SK-N-SH treated with all-trans-retinoic acid at 6 μM for 48 hours (cell line): ENCODE results near the gene UNKL.

Experiments used
- ATAC-seq: fragments of 200-7000 bp; cut with Tn5 transposase; 3 replicates; pipeline ENCODE4 v1.9.1; 2020; ENCODE audit warnings: mild to moderate bottlenecking, moderate library complexity
- ARNTL ChIP-seq: fragments of 450-650 bp; formaldehyde crosslinking; IDR thresholded peaks from 2 replicates; pipeline ENCODE4 v1.5.0; 2020; ENCODE audit warnings: low read depth, mild to moderate bottlenecking, moderate library complexity, borderline replicate concordance
- BACH2 ChIP-seq: fragments of 250-450 bp; sonication (Bioruptor Pico); IDR thresholded peaks from 2 replicates; pipeline ENCODE4 v1.9.0; 2021; ENCODE audit warnings: mild to moderate bottlenecking, borderline replicate concordance
- CSDC2 ChIP-seq: fragments of 250-450 bp; sonication (Bioruptor Pico); IDR thresholded peaks from 2 replicates; pipeline ENCODE4 v1.5.0; 2020; ENCODE audit warnings: mild to moderate bottlenecking, moderate library complexity
- ESRRG ChIP-seq: fragments of 250-450 bp; sonication (Bioruptor Pico); IDR thresholded peaks from 2 replicates; pipeline ENCODE4 v1.6.1; 2021; ENCODE audit warnings: mild to moderate bottlenecking
- GLIS3 ChIP-seq: fragments of 250-450 bp; sonication (Bioruptor Pico); IDR thresholded peaks from 2 replicates; pipeline ENCODE4 v1.5.0; 2020; ENCODE audit warnings: mild to moderate bottlenecking, moderate library complexity
- ISL1 ChIP-seq: fragments of 250-450 bp; sonication (Bioruptor Pico); IDR thresholded peaks from 2 replicates; pipeline ENCODE4 v2.1.2; 2022; ENCODE audit warnings: mild to moderate bottlenecking, moderate library complexity
- OSR1 ChIP-seq: fragments of 250-450 bp; sonication (Bioruptor Pico); IDR thresholded peaks from 2 replicates; pipeline ENCODE4 v1.8.0; 2022; ENCODE audit warnings: moderate library complexity, mild to moderate bottlenecking, inconsistent platforms
- RARB ChIP-seq: fragments of 250-450 bp; sonication (Bioruptor Pico); IDR thresholded peaks from 2 replicates; pipeline ENCODE4 v1.8.0; 2021; ENCODE audit warnings: mild to moderate bottlenecking, moderate library complexity
- SNAI2 ChIP-seq: fragments of 250-450 bp; sonication (Bioruptor Pico); IDR thresholded peaks from 2 replicates; pipeline ENCODE4 v1.5.0; 2020; ENCODE audit warnings: mild to moderate bottlenecking, moderate library complexity
- TCF4 ChIP-seq: fragments of 250-450 bp; sonication (Bioruptor Pico); IDR thresholded peaks from 2 replicates; pipeline ENCODE4 v1.8.0; 2021; ENCODE audit warnings: mild to moderate bottlenecking, moderate library complexity, borderline replicate concordance
- TOX ChIP-seq: fragments of 250-450 bp; sonication (Bioruptor Pico); IDR thresholded peaks from 2 replicates; pipeline ENCODE4 v1.8.0; 2021; ENCODE audit warnings: mild to moderate bottlenecking, moderate library complexity, borderline replicate concordance
- ZC3H10 ChIP-seq: fragments of 250-450 bp; sonication (Bioruptor Pico); IDR thresholded peaks from 2 replicates; pipeline ENCODE4 v1.5.1; 2021; ENCODE audit warnings: mild to moderate bottlenecking, moderate library complexity
- ZFP3 ChIP-seq: fragments of 250-450 bp; sonication (Bioruptor Pico); IDR thresholded peaks from 2 replicates; pipeline ENCODE4 v1.5.0; 2020; ENCODE audit warnings: mild to moderate bottlenecking, moderate library complexity
- ZFP30 ChIP-seq: fragments of 450-650 bp; formaldehyde crosslinking; IDR thresholded peaks from 2 replicates; pipeline ENCODE4 v1.5.0; 2022; ENCODE audit warnings: mild to moderate bottlenecking, moderate library complexity
- ZNF565 ChIP-seq: fragments of 450-650 bp; formaldehyde crosslinking; conservative IDR thresholded peaks from 2 replicates; pipeline ENCODE4 v1.5.0; 2020; ENCODE audit warnings: low read depth, mild to moderate bottlenecking, moderate library complexity
- ZNF70 ChIP-seq: fragments of 450-650 bp; formaldehyde crosslinking; IDR thresholded peaks from 2 replicates; pipeline ENCODE4 v1.5.0; 2020; ENCODE audit warnings: mild to moderate bottlenecking, moderate library complexity
- ZNF8 ChIP-seq: fragments of 450-650 bp; formaldehyde crosslinking; IDR thresholded peaks from 2 replicates; pipeline ENCODE4 v1.5.0; 2020; ENCODE audit warnings: mild to moderate bottlenecking, moderate library complexity
- TF ChIP-seq, protein P1 (sequence below): fragments of 250-450 bp; sonication (Bioruptor Pico); IDR thresholded peaks from 2 replicates; pipeline ENCODE4 v1.5.1; 2021; ENCODE audit warnings: mild to moderate bottlenecking, moderate library complexity
- TF ChIP-seq, protein P2 (sequence below): fragments of 250-450 bp; sonication (Bioruptor Pico); IDR thresholded peaks from 2 replicates; pipeline ENCODE4 v1.5.1; 2020; ENCODE audit warnings: low read depth, mild to moderate bottlenecking, moderate library complexity
- TF ChIP-seq, protein P3 (sequence below): fragments of 250-450 bp; sonication (Bioruptor Pico); IDR thresholded peaks from 2 replicates; pipeline ENCODE4 v1.8.0; 2020; ENCODE audit warnings: mild to moderate bottlenecking, moderate library complexity, borderline replicate concordance
- TF ChIP-seq, protein P4 (sequence below): fragments of 250-450 bp; sonication (Bioruptor Pico); IDR thresholded peaks from 2 replicates; pipeline ENCODE4 v1.8.0; 2021; ENCODE audit warnings: low read depth, mild to moderate bottlenecking, moderate library complexity, borderline replicate concordance
- TF ChIP-seq, protein P5 (sequence below): fragments of 250-450 bp; sonication (Bioruptor Pico); IDR thresholded peaks from 2 replicates; pipeline ENCODE4 v1.5.0; 2020; ENCODE audit warnings: mild to moderate bottlenecking, moderate library complexity

Gene UNKL

DNA sequence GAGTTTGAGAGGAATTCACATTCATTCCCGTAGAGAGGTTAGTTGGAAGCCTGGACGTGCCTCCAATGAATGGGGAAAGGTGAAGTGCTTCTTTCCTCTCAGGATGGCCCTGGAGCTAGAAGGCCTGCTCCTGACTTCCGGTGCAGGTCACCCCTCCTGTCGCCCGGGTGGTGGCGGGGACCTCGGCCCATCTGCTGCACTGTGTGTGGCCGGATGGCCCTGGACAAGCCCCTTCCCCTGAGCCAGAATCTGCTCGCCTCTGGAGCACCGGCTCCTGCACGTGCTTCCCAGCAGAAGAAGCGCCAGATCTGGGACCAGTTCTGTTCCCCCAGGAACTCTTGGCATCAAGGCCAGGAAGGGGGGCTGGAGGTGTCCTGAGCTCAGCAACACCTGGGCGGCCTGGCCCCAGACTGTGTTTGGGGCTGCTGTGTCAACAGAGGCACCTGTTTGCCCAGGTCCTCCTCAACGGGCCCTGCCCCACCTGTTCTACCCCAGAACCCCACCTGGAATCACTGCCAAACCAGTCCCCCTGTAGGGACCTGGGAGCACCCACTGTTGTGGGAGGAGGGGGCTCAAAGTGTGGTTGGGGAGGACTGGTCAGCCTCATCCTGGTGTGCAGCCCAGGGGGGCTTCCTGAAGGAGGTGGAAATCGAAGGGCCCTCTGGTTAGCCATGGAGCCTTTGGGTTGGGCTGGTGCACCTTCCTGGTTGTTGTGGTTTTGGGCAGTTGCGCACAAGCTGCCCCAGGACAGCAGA lies 11.3 kb upstream of the UNKL start:
- no peak for ATAC-seq
- TF ChIP-seq ZNF70 = no peak
- no peak for TF ChIP-seq SNAI2 (CRISPR knock-in tag)
- no peak for TF ChIP-seq ZNF8
- no peak for TF ChIP-seq TOX (CRISPR knock-in tag)
- TF ChIP-seq, protein P1, sequence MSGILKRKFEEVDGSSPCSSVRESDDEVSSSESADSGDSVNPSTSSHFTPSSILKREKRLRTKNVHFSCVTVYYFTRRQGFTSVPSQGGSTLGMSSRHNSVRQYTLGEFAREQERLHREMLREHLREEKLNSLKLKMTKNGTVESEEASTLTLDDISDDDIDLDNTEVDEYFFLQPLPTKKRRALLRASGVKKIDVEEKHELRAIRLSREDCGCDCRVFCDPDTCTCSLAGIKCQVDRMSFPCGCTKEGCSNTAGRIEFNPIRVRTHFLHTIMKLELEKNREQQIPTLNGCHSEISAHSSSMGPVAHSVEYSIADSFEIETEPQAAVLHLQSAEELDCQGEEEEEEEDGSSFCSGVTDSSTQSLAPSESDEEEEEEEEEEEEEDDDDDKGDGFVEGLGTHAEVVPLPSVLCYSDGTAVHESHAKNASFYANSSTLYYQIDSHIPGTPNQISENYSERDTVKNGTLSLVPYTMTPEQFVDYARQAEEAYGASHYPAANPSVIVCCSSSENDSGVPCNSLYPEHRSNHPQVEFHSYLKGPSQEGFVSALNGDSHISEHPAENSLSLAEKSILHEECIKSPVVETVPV (CRISPR knock-in tag) = no peak
- no peak for TF ChIP-seq ISL1 (CRISPR knock-in tag)
- no peak for TF ChIP-seq ZC3H10
- TF ChIP-seq, protein P2, sequence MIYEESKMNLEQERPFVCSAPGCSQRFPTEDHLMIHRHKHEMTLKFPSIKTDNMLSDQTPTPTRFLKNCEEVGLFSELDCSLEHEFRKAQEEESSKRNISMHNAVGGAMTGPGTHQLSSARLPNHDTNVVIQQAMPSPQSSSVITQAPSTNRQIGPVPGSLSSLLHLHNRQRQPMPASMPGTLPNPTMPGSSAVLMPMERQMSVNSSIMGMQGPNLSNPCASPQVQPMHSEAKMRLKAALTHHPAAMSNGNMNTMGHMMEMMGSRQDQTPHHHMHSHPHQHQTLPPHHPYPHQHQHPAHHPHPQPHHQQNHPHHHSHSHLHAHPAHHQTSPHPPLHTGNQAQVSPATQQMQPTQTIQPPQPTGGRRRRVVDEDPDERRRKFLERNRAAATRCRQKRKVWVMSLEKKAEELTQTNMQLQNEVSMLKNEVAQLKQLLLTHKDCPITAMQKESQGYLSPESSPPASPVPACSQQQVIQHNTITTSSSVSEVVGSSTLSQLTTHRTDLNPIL (CRISPR knock-in tag) = no peak
- no peak for TF ChIP-seq ZNF565 (CRISPR knock-in tag)
- TF ChIP-seq ZFP30 (CRISPR knock-in tag) = no peak
- TF ChIP-seq, protein P3, sequence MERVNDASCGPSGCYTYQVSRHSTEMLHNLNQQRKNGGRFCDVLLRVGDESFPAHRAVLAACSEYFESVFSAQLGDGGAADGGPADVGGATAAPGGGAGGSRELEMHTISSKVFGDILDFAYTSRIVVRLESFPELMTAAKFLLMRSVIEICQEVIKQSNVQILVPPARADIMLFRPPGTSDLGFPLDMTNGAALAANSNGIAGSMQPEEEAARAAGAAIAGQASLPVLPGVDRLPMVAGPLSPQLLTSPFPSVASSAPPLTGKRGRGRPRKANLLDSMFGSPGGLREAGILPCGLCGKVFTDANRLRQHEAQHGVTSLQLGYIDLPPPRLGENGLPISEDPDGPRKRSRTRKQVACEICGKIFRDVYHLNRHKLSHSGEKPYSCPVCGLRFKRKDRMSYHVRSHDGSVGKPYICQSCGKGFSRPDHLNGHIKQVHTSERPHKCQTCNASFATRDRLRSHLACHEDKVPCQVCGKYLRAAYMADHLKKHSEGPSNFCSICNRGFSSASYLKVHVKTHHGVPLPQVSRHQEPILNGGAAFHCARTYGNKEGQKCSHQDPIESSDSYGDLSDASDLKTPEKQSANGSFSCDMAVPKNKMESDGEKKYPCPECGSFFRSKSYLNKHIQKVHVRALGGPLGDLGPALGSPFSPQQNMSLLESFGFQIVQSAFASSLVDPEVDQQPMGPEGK (CRISPR knock-in tag) = no peak

DNA sequence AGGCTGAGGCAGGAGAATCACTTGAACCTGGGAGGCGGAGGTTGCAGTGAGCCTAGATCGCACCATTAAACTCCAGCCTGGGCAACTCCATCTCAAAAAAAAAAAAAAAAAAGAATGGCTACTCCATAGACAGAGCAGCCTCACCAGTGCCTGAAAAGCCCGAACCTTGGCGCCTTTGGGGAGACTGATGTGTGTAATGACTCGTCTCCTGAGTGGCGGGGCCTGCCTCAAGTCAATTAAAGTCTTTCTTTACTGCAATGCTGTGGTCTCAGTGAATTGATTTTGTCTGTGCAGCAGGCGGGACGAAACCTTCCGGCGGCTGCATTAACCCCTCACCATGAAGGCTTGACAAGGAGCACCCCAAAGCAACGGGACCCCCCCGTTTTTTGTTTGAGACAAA lies 9.5 kb upstream of the UNKL start:
- TF ChIP-seq ARNTL (CRISPR knock-in tag) (no peak), ISL1 (CRISPR knock-in tag) (no peak), BACH2 (CRISPR knock-in tag) (no peak), RARB (CRISPR knock-in tag) (no peak), ZNF8 (no peak), ZFP30 (CRISPR knock-in tag) (no peak), TCF4 (CRISPR knock-in tag) (no peak), CSDC2 (CRISPR knock-in tag) (no peak), ESRRG (CRISPR knock-in tag) (no peak), ZNF565 (CRISPR knock-in tag) (no peak), ZFP3 (no peak), TOX (CRISPR knock-in tag) (no peak), OSR1 (CRISPR knock-in tag) (no peak), ZC3H10 (no peak), GLIS3 (no peak), SNAI2 (CRISPR knock-in tag) (no peak)
- TF ChIP-seq, protein P4, sequence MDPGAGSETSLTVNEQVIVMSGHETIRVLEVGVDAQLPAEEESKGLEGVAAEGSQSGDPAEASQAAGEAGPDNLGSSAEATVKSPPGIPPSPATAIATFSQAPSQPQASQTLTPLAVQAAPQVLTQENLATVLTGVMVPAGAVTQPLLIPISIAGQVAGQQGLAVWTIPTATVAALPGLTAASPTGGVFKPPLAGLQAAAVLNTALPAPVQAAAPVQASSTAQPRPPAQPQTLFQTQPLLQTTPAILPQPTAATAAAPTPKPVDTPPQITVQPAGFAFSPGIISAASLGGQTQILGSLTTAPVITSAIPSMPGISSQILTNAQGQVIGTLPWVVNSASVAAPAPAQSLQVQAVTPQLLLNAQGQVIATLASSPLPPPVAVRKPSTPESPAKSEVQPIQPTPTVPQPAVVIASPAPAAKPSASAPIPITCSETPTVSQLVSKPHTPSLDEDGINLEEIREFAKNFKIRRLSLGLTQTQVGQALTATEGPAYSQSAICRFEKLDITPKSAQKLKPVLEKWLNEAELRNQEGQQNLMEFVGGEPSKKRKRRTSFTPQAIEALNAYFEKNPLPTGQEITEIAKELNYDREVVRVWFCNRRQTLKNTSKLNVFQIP (CRISPR knock-in tag) = no peak
- TF ChIP-seq, protein P2 (CRISPR knock-in tag) = no peak
- TF ChIP-seq, protein P5, sequence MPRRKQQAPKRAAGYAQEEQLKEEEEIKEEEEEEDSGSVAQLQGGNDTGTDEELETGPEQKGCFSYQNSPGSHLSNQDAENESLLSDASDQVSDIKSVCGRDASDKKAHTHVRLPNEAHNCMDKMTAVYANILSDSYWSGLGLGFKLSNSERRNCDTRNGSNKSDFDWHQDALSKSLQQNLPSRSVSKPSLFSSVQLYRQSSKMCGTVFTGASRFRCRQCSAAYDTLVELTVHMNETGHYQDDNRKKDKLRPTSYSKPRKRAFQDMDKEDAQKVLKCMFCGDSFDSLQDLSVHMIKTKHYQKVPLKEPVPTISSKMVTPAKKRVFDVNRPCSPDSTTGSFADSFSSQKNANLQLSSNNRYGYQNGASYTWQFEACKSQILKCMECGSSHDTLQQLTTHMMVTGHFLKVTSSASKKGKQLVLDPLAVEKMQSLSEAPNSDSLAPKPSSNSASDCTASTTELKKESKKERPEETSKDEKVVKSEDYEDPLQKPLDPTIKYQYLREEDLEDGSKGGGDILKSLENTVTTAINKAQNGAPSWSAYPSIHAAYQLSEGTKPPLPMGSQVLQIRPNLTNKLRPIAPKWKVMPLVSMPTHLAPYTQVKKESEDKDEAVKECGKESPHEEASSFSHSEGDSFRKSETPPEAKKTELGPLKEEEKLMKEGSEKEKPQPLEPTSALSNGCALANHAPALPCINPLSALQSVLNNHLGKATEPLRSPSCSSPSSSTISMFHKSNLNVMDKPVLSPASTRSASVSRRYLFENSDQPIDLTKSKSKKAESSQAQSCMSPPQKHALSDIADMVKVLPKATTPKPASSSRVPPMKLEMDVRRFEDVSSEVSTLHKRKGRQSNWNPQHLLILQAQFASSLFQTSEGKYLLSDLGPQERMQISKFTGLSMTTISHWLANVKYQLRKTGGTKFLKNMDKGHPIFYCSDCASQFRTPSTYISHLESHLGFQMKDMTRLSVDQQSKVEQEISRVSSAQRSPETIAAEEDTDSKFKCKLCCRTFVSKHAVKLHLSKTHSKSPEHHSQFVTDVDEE = no peak
- TF ChIP-seq, protein P3 (CRISPR knock-in tag) = no peak
- no peak for ATAC-seq
